ENCODE results near the gene MDP1.
"Not testable (repeated sequence)": the region's sequence is repeated elsewhere in the genome, so short reads cannot be mapped to it uniquely, and the experiment has no call there.

MDP1 gene

DNA sequence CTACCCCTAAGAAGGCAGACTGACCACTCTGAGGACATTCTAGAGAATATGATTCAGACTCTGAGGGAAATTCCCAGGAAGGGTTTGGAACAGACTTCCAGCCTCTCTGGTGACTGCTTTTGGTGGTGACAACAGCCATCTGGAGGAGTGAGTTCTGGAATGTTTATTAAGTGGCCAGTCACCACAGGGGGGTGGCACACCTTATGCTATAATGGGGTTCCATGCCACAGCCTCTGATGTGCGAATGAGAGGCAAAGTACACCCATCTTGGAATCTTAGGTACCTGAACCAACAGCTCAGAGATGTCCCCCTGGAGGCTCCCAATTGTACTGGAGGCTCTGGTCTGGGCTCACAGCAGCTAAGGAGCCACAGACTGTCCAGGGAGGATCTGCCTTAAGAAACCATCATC, 36.0 kb upstream of the MDP1 start:
- DNase-seq (ENCODE audit: low read depth in 4 of 4, low spot score in 1 of 4) = no peak

DNA sequence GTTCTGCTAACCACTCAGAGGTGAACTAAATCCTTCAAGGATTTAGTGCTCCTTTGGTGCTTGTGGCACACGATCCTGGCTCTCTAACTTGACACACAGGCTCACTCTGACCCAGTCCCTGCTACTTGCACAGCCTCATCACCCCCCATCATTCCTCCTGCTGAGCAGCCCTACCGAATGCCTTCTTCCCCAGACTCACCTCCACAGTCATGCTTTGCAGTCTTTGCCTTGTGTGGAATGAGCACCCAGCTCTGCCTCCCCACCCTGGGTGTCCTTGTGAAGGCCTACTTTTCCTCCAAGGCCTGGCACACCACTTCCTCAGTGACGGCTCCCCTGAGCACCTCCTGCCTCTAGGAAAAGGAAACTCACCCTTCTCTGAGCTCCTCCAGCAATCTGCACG, 34.5 kb upstream of the MDP1 start:
- DNase-seq (ENCODE audit: low read depth in 4 of 4, low spot score in 1 of 4) = no peak

GRCh38 chr14:24249230-24250021, 33.6 kb upstream of the MDP1 start:
- DNase-seq (ENCODE audit: low read depth in 4 of 4, low spot score in 1 of 4) = no peak

DNA sequence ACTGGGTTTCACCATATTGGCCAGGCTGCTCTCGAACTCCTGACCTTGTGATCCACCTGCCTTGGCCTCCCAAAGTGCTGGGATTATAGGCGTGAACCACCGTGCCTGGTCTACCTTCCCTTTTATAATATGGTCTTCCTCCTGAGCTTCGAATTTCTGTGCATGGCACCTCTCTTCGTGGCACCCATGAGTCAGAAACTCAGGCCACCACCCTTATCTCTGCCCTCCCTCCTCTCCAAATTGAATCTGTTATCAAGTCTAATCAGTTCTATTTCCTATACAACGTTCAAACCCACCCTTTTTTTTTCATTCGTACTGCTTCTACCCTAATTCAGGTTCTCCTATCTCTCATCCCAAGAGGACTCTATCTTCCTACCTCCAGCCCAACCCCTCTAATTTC, 31.6 kb upstream of the MDP1 start:
- no peak for DNase-seq (ENCODE audit: low read depth in 4 of 4, low spot score in 1 of 4)

GRCh38 chr14:24246765-24247212, 30.9 kb upstream of the MDP1 start:
- no peak for DNase-seq (ENCODE audit: low read depth in 4 of 4, low spot score in 1 of 4)

DNA sequence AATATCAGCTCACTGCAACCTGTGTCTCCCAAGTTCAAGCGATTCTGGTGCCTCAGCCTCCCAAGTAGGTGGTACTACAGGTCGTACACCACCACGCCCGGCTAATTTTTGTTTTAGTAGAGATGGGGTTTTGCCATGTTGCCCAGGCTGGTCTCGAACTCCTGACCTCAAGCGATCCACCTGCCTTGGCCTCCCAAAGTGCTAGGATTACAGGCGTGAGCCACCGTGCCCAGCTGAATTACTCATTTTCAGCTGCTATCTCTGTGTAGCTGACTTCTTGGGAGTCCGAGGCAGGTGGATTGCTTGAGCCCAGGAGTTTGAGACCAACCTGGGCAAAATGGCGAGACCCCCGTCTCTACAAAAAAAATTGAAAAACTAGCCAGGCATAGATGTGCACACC, 29.5 kb upstream of the MDP1 start:
- DNase-seq (ENCODE audit: low read depth in 4 of 4, low spot score in 1 of 4) = not testable (repeated sequence)

GRCh38 chr14:24243336-24243836, 27.5 kb upstream of the MDP1 start:
- no peak for DNase-seq (ENCODE audit: low read depth in 4 of 4, low spot score in 1 of 4)

GRCh38 chr14:24241829-24242443, 26.1 kb upstream of the MDP1 start:
- peak; percentile 86 to 94 (median 88) for DNase-seq (ENCODE audit: low read depth in 4 of 4, low spot score in 1 of 4)

GRCh38 chr14:24240110-24240918, 24.4 kb upstream of the MDP1 start:
- DNase-seq (ENCODE audit: low read depth in 4 of 4, low spot score in 1 of 4) = no peak

- DNase-seq (ENCODE audit: low read depth in 4 of 4, low spot score in 1 of 4) = no peak
These were observed 22.7 kb upstream of the MDP1 start for GRCh38 chr14:24238527-24239037.

- no peak for DNase-seq (ENCODE audit: low read depth in 4 of 4, low spot score in 1 of 4)
These were observed 22.3 kb upstream of the MDP1 start for GRCh38 chr14:24238123-24238522.

DNA sequence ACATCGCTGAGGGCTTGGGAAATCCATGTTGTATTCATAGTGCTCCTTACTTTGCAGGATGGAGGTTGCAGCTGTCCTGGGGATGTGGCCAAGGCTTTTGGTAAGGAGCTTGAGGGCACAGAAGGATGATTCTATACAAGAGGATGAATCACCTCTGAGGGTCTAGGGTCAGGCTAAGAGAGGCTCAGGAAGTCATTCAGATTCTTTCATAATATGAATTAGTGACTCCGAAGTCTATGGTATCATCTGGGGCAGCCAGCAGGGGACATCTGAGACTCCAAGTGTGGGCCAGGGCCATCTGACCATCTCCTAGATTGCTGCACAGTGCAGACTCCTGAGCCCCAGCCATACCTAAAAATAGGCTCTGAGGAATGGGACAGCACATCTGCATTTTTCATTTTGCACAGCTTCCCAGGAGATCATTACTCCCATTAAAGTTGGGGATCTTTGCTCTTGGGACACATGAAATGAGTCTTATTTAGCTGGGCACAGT, 21.6 kb upstream of the MDP1 start:
- no peak for DNase-seq (ENCODE audit: low read depth in 4 of 4, low spot score in 1 of 4)

GRCh38 chr14:24236689-24237462, 21.0 kb upstream of the MDP1 start:
- no peak for DNase-seq (ENCODE audit: low read depth in 4 of 4, low spot score in 1 of 4)

DNA sequence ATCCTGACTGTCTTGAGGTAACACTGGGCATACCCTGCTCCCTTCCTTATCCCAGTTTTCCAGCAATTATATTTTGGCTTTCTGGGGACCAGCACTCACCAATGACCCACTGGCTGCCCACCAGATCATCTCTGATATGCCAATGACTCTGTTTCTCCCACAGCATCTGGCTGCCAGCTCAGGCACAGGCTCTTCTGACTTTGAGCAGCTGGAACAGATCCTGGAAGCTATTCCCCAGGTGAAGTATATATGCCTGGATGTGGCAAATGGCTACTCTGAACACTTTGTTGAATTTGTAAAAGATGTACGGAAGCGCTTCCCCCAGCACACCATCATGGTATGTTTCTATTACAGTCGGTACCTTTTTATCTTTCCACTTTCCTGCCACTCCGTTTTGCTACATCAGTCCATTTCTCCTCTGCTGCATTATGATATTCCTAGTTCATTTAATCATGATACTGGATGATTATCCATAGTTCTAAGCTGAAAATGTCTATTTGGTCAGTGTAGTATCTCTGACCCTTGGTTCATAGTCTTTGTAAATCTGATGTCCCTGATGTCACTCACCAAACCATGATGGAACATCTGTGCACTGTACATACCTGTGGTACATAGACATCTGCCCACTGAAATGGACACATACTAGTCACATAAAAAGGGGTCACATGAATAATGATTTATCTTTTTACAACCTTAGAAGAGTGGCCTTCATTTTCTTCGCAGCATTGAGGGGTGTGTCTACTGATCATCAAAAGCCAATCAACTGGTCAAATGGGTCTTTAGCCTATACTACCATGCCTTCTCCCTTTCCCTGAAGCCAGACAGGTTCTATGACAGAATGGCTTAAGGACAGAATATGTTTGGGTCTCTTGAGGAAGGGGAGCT, 20.2 kb upstream of the MDP1 start:
- DNase-seq (ENCODE audit: low read depth in 4 of 4, low spot score in 1 of 4) = no peak

GRCh38 chr14:24234095-24235005, 18.5 kb upstream of the MDP1 start:
- no peak for DNase-seq (ENCODE audit: low read depth in 4 of 4, low spot score in 1 of 4)

DNA sequence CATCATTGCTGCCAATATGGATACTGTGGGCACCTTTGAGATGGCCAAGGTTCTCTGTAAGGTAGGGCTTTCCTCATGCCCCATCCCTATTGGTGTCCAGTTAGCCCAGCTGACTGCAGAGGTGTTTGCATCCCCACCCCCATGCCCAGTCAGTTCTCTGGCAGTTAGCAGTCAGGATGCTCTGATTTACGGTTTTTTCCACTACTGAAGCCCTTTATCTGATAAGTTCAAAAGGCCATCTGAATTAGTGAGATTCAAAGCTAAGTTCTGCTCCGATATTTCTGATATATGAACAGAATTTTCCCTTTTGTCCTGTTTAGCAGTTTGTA, 17.6 kb upstream of the MDP1 start:
- no peak for DNase-seq (ENCODE audit: low read depth in 4 of 4, low spot score in 1 of 4)

DNA sequence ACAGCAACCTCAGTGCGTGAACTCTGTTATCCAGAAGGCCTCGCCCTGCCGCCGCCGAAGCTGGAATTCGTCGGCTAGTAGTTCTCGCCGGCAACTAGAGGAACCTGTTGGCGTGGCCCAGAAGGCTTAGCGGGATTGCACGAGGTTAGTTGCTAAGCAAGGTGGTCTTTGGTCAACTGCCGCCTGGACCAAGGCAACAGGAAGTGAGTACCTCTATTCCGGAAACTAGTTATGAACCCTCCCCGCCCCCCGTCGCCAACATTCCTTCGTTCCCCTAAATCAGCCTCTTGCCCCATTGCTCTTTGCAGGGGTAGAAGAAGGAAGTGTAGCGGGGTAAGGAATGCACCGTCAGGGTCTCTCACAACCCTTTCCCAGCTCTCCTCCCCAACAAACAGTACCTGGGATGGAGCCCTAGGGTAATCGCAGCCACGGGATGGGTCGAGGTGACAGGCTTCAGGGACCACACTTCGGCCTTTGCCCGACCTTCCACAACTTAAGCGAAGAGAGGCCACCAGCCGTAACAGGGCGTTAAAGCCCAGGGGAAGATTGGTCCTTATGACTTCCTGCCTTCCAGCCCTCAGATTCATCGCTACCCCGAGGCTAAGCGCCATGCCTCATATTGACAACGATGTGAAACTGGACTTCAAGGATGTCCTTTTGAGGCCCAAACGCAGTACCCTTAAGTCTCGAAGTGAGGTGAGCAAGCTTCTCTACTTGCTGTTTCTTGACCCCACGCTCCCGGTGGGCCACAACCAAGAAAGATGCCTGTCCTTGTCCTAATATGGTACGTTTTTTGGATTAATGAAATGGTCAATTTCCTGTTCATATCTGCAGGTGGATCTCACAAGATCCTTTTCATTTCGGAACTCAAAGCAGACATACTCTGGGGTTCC, 17.0 kb upstream of the MDP1 start, which contains the start of gene GMPR2:
GMPR2 (plus strand) TSS at position 285 of the 893 bp plus-strand sequence; CDS start at position 610, 325 bp downstream.
- DNase-seq (ENCODE audit: low read depth in 4 of 4, low spot score in 1 of 4) = peak in 1 of 4 experiments; percentile 54

Data from stimulated activated CD4-positive, alpha-beta T cell treated with anti-CD3 and anti-CD28 coated beads, Interleukin-1b, Interleukin-23, amount 100 ng/mL, for 24 hours (primary cell).